Heart left ventricle (tissue), 13 donors: ENCODE data around the gene LTBR.

Experiments
- POLR2A ChIP-seq, 2 donors: fragments of 450-650 bp; IDR thresholded peaks; one replicate each; pipeline ENCODE4 v1.6.1; 2017; ENCODE audit warnings: antibody characterized with exemption in 2 of 2, mild to moderate bottlenecking in 2 of 2, moderate library complexity in 2 of 2
- TF ChIP-seq, protein P1 (sequence below), 12 donors: fragments of 200-600 bp; sonication (generic) in 4 of 12; IDR thresholded peaks; one replicate each; pipeline versions ENCODE4 v1.5.0 to v1.8.0; 2018 to 2022; ENCODE audit warnings: antibody characterized with exemption in 12 of 12, mild to moderate bottlenecking in 5 of 12
- donor health status: ischemic (EF 13 %, LVEDD 7.1; RV severe dilation, severe dysfunction).
- donor health status: DM: no; HTN: yes; CAD: no.
- donor health status: DM: no; HTN: no; CAD: no.
- donor health status: ischemic (EF 25% LVEDD 6.9; RV normal size, moderate dysfunction).
- donor health status: ischemic (EF 25% LVEDD 5.7; RV mildly dilated, moderate dysfunction).
- donor health status: ischemic (EF 35%, LVEDD 5.7; RV mildly dilated, moderate dysfunction).
- donor health status: nonischemic (EF 11% LVEDD 7.7; RV severe dilation, severe dysfunction).
- donor health status: DM: yes; HTN: yes; CAD: no.
- donor health status: PGD.
- donor health status: ischemic (EF 29% LVEDD 5.4; RV normal size, mild dysfunction).
- donor health status: nonischemic (EF 23%, LVEDD 6.1; RV moderate dilation, normal function).

DNA sequence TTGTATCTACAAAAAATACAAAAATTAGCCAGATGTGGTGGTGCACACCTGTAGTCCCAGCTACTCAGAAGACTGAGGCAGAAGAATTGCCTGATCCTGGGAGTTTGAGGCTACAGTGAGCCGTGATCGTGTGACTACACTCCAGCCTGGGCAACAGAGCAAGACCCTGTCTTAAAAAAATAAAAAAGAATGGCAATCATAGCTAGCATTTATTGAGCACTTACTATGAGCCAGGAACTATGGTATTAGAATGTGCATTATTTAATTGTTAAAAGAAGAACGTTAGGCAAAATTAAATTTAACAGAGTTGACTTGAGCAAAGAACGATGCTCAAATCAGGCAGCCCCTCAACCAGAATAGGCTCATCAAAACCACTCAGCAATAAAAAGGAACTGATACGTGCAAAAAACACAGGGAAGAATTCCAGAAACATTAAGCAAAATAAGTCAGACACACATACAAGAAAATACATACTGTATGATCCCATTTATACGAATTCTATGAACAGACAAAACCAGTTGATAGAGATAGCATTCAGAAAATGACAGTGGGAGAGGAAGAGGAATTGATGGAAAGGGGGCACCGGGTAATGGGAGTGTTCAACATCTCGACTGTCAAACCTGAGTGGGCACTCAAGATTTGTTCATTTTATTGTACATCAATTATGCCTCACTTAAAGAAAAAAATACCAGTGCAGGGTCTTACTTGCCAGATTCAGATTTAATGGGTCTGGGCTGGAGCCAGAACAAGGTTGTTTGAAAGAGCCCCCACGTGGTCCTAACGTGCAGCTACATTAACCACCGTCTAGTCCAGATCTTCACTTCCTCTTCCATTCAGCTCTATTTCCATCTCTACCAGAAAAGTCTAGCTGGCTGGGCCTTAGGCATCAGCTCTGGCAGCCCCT, 16.6 kb upstream of the LTBR start:
- TF ChIP-seq, protein P1, sequence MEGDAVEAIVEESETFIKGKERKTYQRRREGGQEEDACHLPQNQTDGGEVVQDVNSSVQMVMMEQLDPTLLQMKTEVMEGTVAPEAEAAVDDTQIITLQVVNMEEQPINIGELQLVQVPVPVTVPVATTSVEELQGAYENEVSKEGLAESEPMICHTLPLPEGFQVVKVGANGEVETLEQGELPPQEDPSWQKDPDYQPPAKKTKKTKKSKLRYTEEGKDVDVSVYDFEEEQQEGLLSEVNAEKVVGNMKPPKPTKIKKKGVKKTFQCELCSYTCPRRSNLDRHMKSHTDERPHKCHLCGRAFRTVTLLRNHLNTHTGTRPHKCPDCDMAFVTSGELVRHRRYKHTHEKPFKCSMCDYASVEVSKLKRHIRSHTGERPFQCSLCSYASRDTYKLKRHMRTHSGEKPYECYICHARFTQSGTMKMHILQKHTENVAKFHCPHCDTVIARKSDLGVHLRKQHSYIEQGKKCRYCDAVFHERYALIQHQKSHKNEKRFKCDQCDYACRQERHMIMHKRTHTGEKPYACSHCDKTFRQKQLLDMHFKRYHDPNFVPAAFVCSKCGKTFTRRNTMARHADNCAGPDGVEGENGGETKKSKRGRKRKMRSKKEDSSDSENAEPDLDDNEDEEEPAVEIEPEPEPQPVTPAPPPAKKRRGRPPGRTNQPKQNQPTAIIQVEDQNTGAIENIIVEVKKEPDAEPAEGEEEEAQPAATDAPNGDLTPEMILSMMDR (IDR thresholded peaks at IDR 0.05) = peak in 9 of 12 donors; percentile 8 to 45 (median 29)
- no peak for TF ChIP-seq POLR2A (IDR thresholded peaks at IDR 0.05)
